ENCODE measurements around the gene EIF4G3. TPM values are rescaled to one million over a fixed set of nuclear protein-coding genes. Genes with fewer than 3 reads are reported as not detected.

The EIF4G3 gene
- polyA plus RNA-seq, 1 of the 3 experiments (the other 2 are of a cell fraction) = 32.0 TPM

GRCh38 chr1:20997602-20998224 lies 179.0 kb downstream of the EIF4G3 start:
- H3K27ac ChIP-seq (ENCODE audit: low read depth in 2 of 2, low read length in 1 of 2) = peak overlapping the region in 1 of 2 experiments; percentile 5; a peak in 1 of 4 replicates

GRCh38 chr1:20996554-20996953 lies 180.1 kb downstream of the EIF4G3 start:
- ChIA-PET CTCF (interaction anchor here (1.9 to 3.4 kb wide), 2 partner anchors 16 to 199 kb away, joined by 4 to 12 read pairs; no protein-coding TSS in a partner anchor), POLR2A (no interaction called here)
- no peaks in the 10 kb centered on the region for H3K9me2 ChIP-seq
- H3K27ac ChIP-seq (ENCODE audit: low read depth in 2 of 2, low read length in 1 of 2) = no peak overlapping the region
- H3K27me3 ChIP-seq (ENCODE audit: insufficient read depth) = no peaks in the 10 kb centered on the region
- H3F3A ChIP-seq (replicated peaks; ENCODE audit: insufficient read depth) = peaks cover 7% of the 10 kb centered on the region
- H2AFZ ChIP-seq (ENCODE audit: low read depth) = no peak overlapping the region
- no peak overlapping the region for H3K4me2 ChIP-seq
- no peak overlapping the region for H3K4me3 ChIP-seq (ENCODE audit: low read depth in 2 of 2, low read length in 1 of 2)
- TF ChIP-seq TAF1 (IDR thresholded peaks at IDR 0.05; ENCODE audit: borderline replicate concordance, low read depth, low read length) (no peak), TEAD4 (IDR thresholded peaks at IDR 0.05; ENCODE audit: borderline replicate concordance, insufficient read depth) (no peak), ZBTB33 (IDR thresholded peaks at IDR 0.05; ENCODE audit: borderline replicate concordance, low read depth) (no peak), JUND (IDR thresholded peaks at IDR 0.05) (no peak), USF1 (IDR thresholded peaks at IDR 0.05; ENCODE audit: borderline replicate concordance, low read depth) (no peak), NFIC (IDR thresholded peaks at IDR 0.05; ENCODE audit: borderline replicate concordance) (no peak), ELF1 (IDR thresholded peaks at IDR 0.05) (no peak), RAD21 (IDR thresholded peaks at IDR 0.05; ENCODE audit: low read length) (no peak), RCOR1 (IDR thresholded peaks at IDR 0.05; ENCODE audit: low read length) (no peak), POLR2AphosphoS5 (IDR thresholded peaks at IDR 0.05; ENCODE audit: low read depth, low read length) (no peak), GATA2 (CRISPR knock-in tag; IDR thresholded peaks at IDR 0.05) (no peak), FOXJ3 (CRISPR knock-in tag; IDR thresholded peaks at IDR 0.05) (no peak), USF2 (IDR thresholded peaks at IDR 0.05; ENCODE audit: borderline replicate concordance, low read depth, low read length) (no peak), SMC3 (IDR thresholded peaks at IDR 0.05; ENCODE audit: low read depth, low read length) (no peak)
- DNase-seq = no peak
- H3K79me2 ChIP-seq (ENCODE audit: insufficient read depth) = peaks cover 15% of the 10 kb centered on the region; the same call in 1 of the 2 replicates
- H3K36me3 ChIP-seq (replicated peaks in 1 of 2; ENCODE audit: control insufficient read depth in 1 of 2, insufficient read depth in 2 of 2, low read length in 1 of 2) = peaks cover 9 to 11% of the 10 kb centered on the region in 2 experiments
- no peak overlapping the region for H3K9ac ChIP-seq
- no peaks in the 10 kb centered on the region for H3K9me3 ChIP-seq
- H3K4me1 ChIP-seq (ENCODE audit: control insufficient read depth in 1 of 2, insufficient read depth in 2 of 2, low read depth in 1 of 2, low read length in 1 of 2) = peaks cover 11 to 22% of the 10 kb centered on the region in 2 experiments; a peak in 3 of 4 replicates
- H4K20me1 ChIP-seq (ENCODE audit: insufficient read depth) = no peaks in the 10 kb centered on the region

More at GRCh38 chr1:20997602-20998224, 179.0 kb downstream of the EIF4G3 start:
- Histone ChIP-seq H3K27me3 (ENCODE audit: insufficient read depth) (no peaks in the 10 kb centered on the region), H3K4me3 (ENCODE audit: low read depth in 2 of 2, low read length in 1 of 2) (no peak overlapping the region), H3K9me2 (no peaks in the 10 kb centered on the region), H3F3A (replicated peaks; ENCODE audit: insufficient read depth) (peaks cover 7% of the 10 kb centered on the region), H3K4me1 (ENCODE audit: control insufficient read depth in 1 of 2, insufficient read depth in 2 of 2, low read depth in 1 of 2, low read length in 1 of 2) (peaks cover 11 to 22% of the 10 kb centered on the region in 2 experiments; a peak in 3 of 4 replicates), H4K20me1 (ENCODE audit: insufficient read depth) (no peaks in the 10 kb centered on the region), H3K4me2 (no peak overlapping the region), H3K9me3 (no peaks in the 10 kb centered on the region), H2AFZ (ENCODE audit: low read depth) (no peak overlapping the region), H3K79me2 (ENCODE audit: insufficient read depth) (peaks cover 5% of the 10 kb centered on the region; the same call in 1 of the 2 replicates), H3K9ac (no peak overlapping the region), H3K36me3 (replicated peaks in 1 of 2; ENCODE audit: control insufficient read depth in 1 of 2, insufficient read depth in 2 of 2, low read length in 1 of 2) (peaks cover 9 to 11% of the 10 kb centered on the region in 2 experiments)
- no peak for DNase-seq
- 79% methylated on average over 3 of the region's 3 CpGs for whole genome bisulfite sequencing (ENCODE audit: low lambda C conversion rate)
- no peak for TF ChIP-seq USF1 (IDR thresholded peaks at IDR 0.05; ENCODE audit: borderline replicate concordance, low read depth)
- TF ChIP-seq TAF1 (IDR thresholded peaks at IDR 0.05; ENCODE audit: borderline replicate concordance, low read depth, low read length) = no peak
- TF ChIP-seq TEAD4 (IDR thresholded peaks at IDR 0.05; ENCODE audit: borderline replicate concordance, insufficient read depth) = no peak
- TF ChIP-seq FOSL2 (IDR thresholded peaks at IDR 0.05; ENCODE audit: borderline replicate concordance, low read depth) = no peak
- no peak for TF ChIP-seq YY1 (IDR thresholded peaks at IDR 0.05; ENCODE audit: low read depth)
- no peak for TF ChIP-seq EZH2phosphoT487 (IDR thresholded peaks at IDR 0.05; ENCODE audit: borderline replicate concordance, low read depth)
- POLR2A ChIA-PET = no interaction called here
- CTCF ChIA-PET = interaction anchor here (0.6 to 3.4 kb wide), 10 partner anchors 9 to 219 kb away, joined by 3 to 12 read pairs (median 3); no protein-coding TSS in a partner anchor
